Hematopoietic multipotent progenitor cell treated with erythropoietin and hydrocortisone succinate and interleukin-3 and kit ligand, for 17 days (in vitro differentiated cells): ENCODE measurements around the gene WDR45B.
A peak's percentile ranks its signal among the peaks of the same experiment; 100 is the strongest.

Experiments
- DNase-seq: peaks from one replicate; pipeline ENCODE4 v3.0.0-alpha.2; 2015; ENCODE audit warnings: low spot score

The WDR45B gene

DNA sequence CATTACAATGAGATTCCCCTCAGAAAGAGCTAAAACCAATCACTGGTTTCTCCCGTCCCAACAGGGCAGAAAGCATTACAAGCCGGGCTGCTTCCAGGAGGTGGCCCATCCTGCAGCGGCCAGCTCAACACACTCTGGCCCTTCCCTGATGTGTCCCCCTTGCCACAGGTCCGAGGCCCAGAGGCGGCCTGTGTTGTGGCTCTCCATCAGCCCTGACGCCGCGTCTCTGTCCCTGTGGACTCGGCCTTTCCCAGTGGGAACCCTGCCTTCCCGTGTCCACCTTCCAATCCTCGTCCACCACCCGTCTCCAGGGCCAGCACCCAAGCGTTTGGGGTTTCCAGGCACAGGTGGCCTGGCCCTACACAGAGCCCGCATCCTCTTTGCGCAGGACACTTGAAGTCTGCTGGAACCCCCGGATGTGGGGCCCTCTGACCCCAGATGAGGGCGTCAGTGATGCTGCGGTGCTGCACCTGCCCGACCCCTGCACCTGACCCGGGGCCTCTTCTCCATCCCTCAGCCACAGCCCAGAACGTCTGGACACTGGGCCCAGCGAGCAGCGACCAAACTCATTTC, 29.2 kb upstream of the WDR45B start:
- no peak for DNase-seq

DNA sequence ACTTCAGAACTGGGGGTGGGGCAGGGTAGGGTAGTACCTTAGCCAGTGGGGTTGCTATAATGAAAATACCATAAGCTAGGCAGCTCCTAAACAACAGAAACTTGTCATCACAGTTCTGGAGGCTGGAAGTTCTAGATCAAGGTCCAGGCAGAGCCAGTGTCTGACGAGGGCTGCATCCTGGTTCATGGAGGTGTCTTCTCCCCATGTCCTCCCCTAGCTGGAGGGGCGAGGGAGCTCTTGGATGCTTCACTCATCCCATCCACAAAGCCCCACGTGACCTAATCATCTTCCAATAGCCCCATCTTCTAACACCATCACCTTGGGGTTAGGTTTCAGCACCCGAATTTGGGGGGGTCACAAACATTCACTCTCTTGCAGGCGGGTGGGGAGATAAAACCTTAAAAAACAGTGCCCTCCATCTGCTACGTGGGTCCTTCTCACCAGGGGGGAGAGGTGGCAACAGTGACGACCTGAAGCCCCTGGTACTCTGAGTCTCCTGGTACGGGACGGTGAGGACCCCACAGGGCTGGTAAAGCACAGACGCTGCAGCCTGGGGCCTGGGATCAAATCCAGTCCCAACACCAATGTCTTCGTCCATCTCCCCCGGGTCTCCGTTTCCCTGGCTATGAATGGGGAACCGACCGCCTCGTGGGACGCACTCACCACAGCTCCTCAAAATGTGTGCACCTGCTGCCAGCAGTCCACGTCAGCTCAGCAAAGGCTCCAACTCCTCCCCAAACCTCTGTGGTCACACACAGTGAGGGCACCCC, 27.4 kb upstream of the WDR45B start:
- no peak for DNase-seq

DNA sequence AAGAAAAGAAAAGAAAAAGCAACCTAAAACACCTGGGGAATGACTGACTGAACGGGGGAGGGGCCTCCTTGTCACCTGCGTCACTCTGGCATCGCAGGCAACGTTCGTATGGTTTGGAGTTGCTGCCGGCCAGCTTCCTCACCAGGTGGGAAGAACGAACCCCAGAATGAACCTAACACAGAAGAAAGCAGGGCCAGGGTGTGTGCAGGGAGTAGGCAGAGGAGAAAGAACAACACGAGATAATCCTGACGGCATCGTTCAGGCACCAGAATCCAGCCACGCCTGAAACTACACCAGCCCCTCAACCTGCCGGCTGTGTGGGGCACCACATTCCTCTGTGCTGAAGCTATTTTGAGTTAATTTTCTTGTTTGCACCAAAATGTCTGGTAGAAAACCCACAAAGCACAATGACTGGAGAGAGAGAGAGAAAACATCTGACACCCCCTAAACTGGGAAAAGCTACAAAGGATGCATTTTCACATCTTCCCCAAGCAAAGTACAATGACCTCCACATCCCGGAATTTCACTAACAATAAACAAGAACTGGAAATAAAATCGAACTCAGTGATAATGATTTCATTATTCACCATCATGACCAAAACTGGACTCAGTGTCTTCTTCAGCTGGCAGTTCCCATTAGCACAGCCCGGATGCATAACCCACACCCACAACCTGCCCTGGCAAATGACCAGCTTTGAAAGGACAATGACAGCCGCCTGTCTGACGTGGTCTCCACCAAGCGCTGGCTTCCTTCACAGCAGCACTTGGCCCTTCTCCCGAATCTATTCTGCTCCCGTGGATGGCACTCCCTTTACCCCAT, 26.6 kb upstream of the WDR45B start:
- no peak for DNase-seq

DNA sequence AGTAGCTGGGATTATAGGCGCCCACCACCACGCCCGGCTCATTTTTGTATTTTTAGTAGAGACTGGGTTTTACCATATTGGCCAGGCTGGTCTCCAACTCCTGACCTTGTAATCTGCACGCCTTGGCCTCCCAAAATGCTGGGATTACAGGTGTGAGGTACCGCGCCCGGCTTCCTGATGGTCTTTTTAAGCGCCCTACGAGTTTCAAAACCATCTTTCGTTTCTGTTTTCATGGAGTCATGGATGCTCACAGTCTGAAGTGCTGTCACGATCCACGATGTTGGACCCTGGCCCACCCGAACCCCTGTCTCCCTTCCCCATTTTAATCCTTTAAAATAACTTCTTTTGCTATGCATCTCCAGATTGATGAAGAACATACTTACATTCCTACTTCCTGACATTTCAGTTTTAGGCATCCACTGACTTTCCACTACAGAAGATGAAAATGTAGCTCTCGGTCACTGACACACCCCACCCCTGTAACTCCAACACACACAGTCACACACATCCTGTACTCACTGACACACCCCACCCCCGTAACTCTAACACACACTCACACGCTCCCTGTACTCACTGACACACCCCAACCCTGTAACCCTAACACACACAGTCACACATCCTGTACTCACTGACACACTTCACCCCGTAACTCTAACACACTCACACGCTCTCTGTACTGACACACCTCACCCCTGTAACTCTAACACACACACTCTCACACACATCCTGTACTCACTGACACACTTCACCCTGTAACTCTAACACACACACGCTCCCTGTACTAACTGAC, 22.6 kb upstream of the WDR45B start:
- no peak for DNase-seq

DNA sequence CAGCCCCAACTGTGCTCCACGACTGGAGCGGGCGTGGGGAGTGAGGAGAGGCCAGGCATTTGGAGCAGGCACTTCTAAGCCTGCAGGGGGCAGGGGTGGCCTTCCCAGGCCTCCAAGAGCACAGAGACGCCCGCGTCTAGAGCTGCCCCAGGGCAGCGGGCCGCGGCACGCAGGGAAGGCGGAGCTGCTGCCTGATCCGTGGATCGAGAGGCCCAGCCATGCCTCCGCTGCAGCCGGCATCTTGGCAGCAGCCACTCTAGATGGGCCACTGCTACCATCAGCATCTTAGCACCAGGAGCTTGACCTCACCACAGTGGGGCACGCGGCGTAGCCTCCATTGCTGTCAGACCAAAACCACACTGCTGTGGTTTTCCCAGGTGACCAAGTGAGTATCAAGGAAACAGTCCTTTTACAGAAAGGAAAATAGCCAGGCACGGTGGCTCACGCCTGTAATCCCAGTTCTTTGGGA, 20.4 kb upstream of the WDR45B start:
- peak; percentile 43 for DNase-seq

DNA sequence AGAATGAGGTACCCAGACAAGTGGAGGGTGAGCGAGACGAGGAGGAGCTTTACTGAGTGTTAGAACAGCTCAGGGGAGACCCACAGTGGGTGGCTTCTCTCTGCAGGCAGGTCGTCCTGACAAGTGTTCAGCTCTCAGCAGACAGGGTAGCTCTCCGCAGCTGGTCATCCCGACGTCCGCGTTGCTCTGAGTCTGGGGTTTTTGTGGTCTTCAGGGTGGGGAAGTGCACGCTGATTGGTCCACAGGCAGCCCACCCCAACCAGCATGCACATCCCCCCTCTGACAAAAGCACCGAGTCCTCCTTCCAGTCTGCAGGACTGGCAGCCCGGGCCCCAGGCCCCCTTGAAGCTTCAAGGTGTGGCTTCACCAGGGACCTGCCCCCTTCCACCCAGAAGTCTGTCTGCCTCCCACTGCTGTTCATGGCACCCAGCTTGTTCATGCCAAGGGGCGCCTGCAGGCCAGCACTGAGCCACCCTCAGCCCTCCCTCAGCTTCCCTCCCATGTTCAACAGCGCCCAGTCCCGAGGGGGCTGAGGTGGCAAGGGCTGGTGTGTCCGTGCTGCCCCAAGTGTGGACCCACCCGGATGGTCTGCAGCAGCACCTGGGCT, 19.9 kb upstream of the WDR45B start:
- DNase-seq: no peak

DNA sequence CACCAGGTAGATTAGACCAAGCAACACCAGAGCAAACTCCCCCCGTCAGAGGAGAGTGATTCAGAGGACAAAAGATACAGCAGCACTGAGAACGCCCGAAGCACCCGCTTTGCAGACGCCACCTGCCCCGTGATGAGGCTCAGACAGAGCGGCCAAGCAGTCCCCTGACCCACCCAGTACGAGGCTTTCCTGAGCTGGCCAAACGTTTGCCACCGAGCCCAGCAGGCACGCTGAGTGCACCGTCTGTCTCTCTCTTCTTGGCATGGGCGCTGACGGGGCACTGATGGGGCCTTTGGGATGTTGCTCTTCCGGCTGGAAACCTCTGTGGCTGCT, 19.4 kb upstream of the WDR45B start:
- no peak for DNase-seq

DNA sequence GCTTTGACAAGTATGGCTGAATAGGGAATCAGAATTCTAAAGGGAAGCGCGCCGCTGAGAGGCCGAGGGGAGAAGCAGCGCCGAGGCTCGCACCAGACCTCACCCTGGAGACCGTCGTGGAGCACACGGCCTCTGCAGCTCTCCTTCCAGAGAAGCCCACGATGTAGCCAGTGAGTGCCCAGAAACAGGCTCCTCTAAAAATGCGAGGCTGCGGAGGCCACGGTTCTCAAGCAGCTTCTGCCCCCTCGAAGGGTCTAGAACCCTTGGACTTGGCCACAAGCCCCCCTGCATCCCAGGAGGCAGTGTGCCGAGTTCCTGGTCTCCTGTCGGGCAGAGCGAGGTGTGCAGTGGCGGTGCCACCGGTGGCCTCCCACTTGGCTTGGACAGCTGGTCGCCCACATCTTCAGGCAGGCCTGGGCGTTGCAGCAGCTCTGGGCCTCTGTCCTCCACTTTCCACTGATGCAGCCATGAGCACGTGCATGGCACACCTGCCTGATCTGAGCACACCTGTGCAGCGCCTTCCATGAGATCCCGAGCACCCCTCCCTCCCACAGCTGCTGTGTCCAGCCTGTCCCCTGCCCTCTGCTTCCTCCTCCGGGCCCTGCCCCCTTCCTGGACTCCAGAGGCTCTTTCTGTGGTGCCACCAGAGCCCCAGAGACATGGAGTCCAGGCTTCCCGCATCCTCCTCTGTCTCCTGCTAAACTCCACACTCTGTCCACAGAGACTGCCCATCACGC, 18.9 kb upstream of the WDR45B start:
- no peak for DNase-seq

DNA sequence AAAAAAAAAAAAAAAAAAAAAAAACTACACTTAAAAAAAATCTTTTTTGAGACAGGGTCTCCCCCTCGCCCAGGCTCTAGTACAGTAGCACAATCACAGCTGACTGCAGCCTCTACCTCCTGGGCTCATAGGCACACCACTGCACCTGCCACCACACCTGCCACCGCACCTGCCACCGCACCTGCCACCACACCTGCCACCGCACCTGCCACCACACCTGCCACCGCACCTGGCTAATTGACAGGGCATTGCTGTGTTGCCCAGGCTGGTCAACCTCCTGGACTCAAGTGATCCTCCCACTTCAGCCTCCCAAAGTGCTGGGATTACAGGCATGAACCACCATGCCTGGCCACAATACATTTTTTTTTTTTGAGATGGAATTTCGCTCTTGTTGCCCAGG, 17.6 kb upstream of the WDR45B start:
- DNase-seq: no peak

DNA sequence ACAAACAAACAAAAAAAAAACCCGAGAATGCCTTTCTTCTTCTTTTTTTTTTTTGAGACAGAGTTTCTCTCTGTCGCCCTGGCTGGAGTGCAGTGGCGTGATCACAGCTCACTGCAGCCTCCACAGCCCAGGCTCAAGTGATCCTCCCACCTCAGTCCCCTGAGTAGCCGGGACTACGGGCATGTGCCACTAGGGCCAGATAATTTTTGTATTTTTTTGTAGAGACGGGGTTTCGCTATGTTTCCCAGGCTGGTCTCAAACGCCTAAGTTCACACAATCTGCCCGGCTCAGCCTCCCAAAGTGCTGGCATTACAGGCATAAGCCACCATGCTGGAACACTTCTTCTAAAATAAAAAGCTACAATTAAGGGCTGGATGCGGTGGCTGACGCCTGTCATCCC, 17.0 kb upstream of the WDR45B start:
- DNase-seq: no peak

DNA sequence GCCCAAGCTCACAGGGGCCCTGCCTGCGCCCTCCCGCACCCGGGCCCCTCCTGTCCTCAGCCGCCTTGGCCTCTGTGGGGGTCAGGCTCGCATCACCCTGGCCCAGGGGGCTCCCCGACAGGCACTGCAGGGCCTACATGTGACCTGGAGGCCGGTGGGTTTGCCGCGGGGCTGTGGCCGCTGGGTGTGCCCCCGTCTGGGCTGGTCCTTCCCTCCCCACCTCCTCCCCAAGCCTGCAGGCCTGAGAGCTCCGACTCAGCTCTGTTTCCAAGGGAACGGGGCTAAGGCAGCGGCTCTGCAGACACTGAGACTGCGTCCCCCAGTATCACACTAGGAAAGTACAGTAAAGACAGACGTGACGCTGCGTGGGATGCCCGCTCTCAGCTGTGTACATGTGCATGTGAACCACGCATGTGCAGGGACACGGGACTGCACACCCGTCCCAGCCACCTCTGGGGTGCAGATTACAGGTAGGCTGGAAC, 16.5 kb upstream of the WDR45B start:
- DNase-seq: no peak

DNA sequence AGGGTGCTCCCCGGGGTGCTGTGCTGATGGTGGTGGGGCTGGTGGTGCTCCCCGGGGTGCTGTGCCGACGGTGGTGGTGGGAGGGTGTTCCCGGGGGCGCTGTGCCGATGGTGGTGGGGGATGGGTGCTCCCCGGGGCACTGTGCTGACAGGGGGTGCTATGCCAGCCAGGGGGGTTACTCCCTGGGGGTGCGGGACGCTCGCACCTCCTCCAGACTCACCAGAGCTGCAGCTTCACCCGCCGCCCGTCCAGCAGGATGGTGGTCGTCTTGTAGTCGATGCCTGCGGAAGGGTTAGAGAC, 16.0 kb upstream of the WDR45B start:
- no peak for DNase-seq

DNA sequence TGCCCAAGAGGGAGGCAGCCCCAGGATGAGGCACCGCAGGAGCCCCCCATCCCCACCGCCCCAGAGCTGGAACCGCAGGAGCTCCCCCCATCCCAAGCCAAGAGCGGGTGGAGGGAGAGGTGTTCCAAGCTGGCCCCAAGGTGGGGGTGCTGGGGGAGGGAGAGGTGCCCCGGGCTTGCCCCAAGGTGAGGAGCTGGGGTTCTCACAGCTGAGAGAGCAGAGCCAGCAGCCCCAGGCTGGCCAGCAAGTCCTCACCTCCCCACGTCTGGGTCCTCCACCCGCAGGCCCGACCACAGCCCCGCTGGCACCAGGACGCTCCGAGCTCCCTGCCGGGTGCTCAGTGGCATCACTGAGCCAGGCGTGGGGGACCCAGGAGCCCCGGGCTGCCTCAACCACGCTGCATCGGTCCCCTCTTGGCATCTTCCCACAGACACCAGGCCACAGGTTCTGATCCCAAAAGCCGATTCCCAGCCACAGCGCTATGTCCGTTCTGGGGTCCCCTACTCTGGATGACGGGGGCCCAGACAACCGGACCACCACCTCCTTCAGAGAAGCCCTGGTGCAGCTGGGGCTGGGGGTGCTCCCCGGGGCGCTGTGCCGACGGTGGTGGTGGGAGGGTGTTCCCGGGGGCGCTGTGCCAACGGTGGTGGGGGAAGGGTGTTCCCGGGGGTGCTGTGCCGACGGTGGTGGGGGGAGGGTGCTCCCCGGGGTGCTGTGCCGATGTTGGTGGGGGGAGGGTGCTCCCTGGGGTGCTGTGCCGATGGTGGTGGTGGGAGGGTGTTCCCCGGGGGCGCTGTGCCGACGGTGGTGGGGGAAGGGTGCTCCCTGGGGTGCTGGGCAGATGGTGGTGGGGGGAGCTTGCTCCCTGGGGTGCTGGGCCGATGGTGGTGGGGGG, 15.4 kb upstream of the WDR45B start:
- DNase-seq: no peak

DNA sequence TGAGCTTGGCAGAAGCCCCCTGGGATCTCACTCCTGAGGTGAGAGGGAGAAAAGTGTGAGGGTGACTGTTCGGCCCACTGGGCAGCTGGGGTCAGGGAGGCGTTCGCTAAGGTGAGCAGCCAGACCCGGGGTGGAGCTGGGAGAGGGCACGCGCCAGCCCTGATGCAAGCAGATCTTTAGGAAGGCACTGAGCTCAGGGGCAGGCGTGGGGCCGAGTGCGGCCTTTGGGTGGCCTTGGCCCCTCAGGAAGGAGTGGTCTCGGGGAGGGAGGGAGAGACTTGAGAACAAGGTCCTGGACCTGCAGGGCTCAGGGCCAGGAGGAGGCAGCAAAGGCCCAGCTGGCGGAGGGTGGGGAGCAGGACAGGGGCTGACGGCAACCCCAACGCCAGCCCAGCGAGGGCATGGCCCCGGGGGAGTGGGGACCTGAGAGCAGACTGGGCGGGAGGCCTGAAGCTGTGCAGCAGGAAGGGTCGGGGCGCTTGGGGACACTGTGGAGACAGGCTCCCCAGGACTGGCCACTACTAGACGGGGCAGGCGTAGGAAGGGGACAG, 14.5 kb upstream of the WDR45B start:
- no peak for DNase-seq

DNA sequence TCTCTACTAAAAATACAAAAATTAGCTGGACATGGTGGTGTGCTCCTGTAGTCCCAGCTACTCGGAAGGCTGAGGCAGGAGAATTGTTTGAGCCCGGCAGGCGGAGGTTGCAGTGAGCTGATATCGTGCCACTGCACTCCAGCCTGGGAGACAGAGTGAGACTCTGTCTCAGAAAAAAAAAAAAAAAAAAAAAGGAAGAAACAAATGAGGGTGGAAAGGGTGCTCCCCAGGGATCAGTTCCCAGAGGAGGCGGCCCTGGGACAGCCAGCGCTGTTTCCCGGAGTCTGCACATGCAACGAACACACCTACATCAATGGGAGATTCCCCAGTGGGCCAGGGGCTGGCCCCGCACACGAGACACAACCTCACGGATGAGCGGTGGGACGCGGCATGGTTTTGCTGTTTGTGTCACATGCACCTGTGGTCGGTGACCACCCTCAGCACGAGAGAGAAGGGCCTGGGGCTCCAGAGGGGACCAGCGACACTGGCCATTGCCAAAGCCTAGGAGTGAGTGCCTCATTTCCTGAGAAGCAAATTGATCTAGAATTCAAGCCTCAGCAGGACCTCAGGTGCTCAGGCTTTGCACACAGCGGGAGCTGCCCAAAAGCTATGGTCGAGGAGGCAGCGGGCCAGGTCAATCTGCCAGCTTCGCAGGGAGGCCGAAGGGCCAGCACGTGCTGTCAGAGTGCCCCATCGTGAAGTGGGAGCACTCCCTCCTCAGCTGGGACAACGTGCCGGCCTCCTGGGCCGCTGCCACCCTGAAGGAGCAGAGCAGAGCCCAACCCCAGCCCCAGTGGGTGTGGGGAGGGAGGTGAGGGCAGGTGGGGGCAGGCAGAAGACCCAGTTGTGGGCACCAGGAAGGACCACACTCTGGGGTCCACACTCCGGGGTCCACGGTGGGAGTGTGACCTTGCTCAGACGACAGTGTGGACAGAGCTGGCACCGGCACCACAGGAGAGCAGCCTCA, 13.8 kb upstream of the WDR45B start:
- DNase-seq: no peak

DNA sequence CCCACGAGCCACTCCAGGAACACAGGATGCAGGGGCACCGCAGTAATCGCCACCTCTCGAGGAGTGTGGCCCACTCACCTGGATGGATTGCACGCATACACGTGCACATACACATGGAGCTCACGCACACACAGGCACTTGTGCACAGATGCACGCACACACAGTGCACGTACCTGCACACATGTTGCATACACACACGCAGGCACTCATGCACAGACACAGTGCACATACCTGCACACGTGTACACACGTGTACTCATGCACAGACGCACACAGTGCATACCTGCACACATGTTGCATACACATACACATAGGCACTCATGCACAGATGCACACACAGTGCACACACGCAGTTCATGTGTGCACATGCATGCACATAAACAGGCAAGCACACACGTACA, 11.6 kb upstream of the WDR45B start:
- DNase-seq: no peak

DNA sequence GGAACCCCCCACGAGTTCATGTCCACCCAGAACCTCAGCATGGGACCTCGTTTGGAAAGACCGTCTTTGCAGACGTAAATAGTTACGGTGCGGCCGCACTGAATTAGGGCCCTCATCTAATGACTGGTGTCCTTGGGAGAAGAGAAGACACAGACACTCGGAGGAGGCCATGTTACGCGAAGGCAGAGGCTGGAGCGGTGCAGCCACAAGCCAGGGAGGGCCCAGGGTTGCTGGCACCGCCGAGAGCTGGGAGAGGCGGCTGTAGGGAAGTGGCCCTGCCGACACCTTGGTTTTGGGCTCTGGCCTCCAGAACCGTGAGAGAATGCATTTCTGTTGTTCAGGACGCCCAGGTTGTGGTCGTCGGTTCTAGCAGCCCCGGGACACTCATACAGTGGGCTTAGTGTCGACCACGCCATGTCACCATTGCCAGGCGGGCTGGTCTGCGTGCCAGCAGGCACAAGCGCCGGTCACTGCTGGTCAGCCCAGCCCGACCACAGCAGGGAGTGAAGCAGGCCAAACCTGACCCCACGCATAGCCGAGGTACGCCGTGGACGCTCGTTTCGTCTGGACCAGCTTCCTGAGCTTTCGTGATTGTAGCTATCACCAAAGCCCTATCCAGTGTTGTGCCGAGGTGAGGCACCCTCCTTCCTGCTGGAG, 10.7 kb upstream of the WDR45B start:
- no peak for DNase-seq

DNA sequence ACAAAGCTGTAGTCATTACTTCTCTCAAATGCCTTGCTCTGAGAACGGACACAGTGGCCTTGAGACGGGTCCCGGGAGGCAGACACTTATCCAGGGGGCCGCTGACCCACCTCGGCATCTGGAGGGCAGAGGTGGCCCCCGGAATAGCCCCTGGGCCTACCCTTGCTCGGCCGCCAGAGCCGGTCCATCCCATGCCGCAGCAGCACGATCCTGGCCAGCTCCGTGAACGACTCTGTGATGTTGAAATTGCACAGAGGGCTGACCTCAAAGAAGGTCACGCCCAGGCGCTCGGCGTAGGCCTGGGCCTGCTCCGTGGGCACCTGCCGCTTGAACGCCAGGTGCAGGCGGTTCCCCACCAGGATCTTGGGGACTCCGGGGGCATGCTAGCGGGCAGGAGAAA, 10.1 kb upstream of the WDR45B start:
- DNase-seq: no peak
